WTC11 (cell line): ENCODE results near the gene MSL1. TPM values are rescaled to one million over a fixed set of nuclear protein-coding genes. Genes with fewer than 3 reads are reported as not detected.

Source experiments
- ATAC-seq: fragments of 200-7000 bp; cut with Tn5 transposase; 2 replicates; pipeline ENCODE4 v1.10.0; 2021; ENCODE audit warnings: mild to moderate bottlenecking, moderate library complexity
- CTCF ChIA-PET: fragments of 300-600 bp; sonication (Branson Sonifier 250); formaldehyde crosslinking; loops from one replicate; lab custom pipeline; 2021; ENCODE audit warnings: antibody characterized with exemption; lab: Charles Lee
- POLR2A ChIA-PET: fragments of 350-600 bp; sonication (Branson Sonifier 250); formaldehyde crosslinking; loops from one replicate; lab custom pipeline; 2021; ENCODE audit warnings: antibody characterized with exemption; lab: Charles Lee
- DNase-seq: peaks from one replicate; pipeline ENCODE4 v3.0.0; 2021; ENCODE audit warnings: low spot score
- H3K27ac Mint-ChIP-seq: 2 replicates; pipeline ENCODE4 v1.8.0; 2021; ENCODE audit warnings: mixed read lengths
- H3K27me3 Mint-ChIP-seq: 2 replicates; pipeline ENCODE4 v1.8.0; 2021; ENCODE audit warnings: low read depth, mild to moderate bottlenecking, moderate library complexity, mixed read lengths
- H3K36me3 Mint-ChIP-seq: 2 replicates; pipeline ENCODE4 v1.8.0; 2021; ENCODE audit warnings: mixed read lengths
- H3K4me1 Mint-ChIP-seq: 2 replicates; pipeline ENCODE4 v1.8.0; 2022; ENCODE audit warnings: mixed read lengths
- H3K4me3 Mint-ChIP-seq: 2 replicates; pipeline ENCODE4 v1.8.0; 2021; ENCODE audit warnings: mild to moderate bottlenecking, moderate library complexity, mixed read lengths
- H3K9me3 Mint-ChIP-seq: 2 replicates; pipeline ENCODE4 v1.8.0; 2021; ENCODE audit warnings: mixed read lengths
- AFF4 ChIP-seq: sonication (generic); formaldehyde crosslinking; IDR thresholded peaks from 2 replicates; pipeline ENCODE4 v1.8.1; 2023; ENCODE audit warnings: mild to moderate bottlenecking, missing genetic modification reagents, borderline replicate concordance
- ATF3 ChIP-seq: sonication (generic); formaldehyde crosslinking; conservative IDR thresholded peaks from 2 replicates; pipeline ENCODE4 v1.8.1; 2022; ENCODE audit warnings: mild to moderate bottlenecking, missing genetic modification reagents
- E2F4 ChIP-seq: sonication (generic); formaldehyde crosslinking; IDR thresholded peaks from 2 replicates; pipeline ENCODE4 v1.8.1; 2022; ENCODE audit warnings: low read depth, mild to moderate bottlenecking, moderate library complexity, missing genetic modification reagents, borderline replicate concordance
- ELF4 ChIP-seq: sonication (generic); formaldehyde crosslinking; IDR thresholded peaks from 2 replicates; pipeline ENCODE4 v1.8.1; 2022; ENCODE audit warnings: low read depth, mild to moderate bottlenecking, moderate library complexity, missing genetic modification reagents
- EMX1 ChIP-seq: fragments of 250-450 bp; sonication (Bioruptor Pico); IDR thresholded peaks from 2 replicates; pipeline ENCODE4 v1.8.0; 2021; ENCODE audit warnings: mild to moderate bottlenecking
- ERG ChIP-seq: fragments of 250-450 bp; sonication (Bioruptor Pico); IDR thresholded peaks from 2 replicates; pipeline ENCODE4 v1.8.0; 2021; ENCODE audit warnings: mild to moderate bottlenecking
- HMGXB4 ChIP-seq: sonication (generic); formaldehyde crosslinking; IDR thresholded peaks from 2 replicates; pipeline ENCODE4 v1.8.1; 2023; ENCODE audit warnings: mild to moderate bottlenecking, moderate library complexity, missing genetic modification reagents
- IRF1 ChIP-seq: sonication (generic); formaldehyde crosslinking; IDR thresholded peaks from 2 replicates; pipeline ENCODE4 v1.8.0; 2023; ENCODE audit warnings: missing genetic modification reagents
- MLX ChIP-seq: sonication (generic); formaldehyde crosslinking; IDR thresholded peaks from 2 replicates; pipeline ENCODE4 v1.8.1; 2023; ENCODE audit warnings: mild to moderate bottlenecking, missing genetic modification reagents, moderate library complexity
- NFE2L1 ChIP-seq: sonication (generic); formaldehyde crosslinking; IDR thresholded peaks from 2 replicates; pipeline ENCODE4 v1.8.1; 2023; ENCODE audit warnings: missing genetic modification reagents
- NR1H2 ChIP-seq: sonication (generic); formaldehyde crosslinking; IDR thresholded peaks from 2 replicates; pipeline ENCODE4 v1.9.0; 2021; ENCODE audit warnings: mild to moderate bottlenecking, moderate library complexity, missing genetic modification reagents
- PRDM15 ChIP-seq: sonication (generic); formaldehyde crosslinking; IDR thresholded peaks from 2 replicates; pipeline ENCODE4 v1.8.0; 2022; ENCODE audit warnings: missing genetic modification reagents
- RELA ChIP-seq: sonication (generic); formaldehyde crosslinking; IDR thresholded peaks from 2 replicates; pipeline ENCODE4 v1.8.1; 2022; ENCODE audit warnings: missing genetic modification reagents, mild to moderate bottlenecking, borderline replicate concordance
- SMAD3 ChIP-seq: sonication (generic); formaldehyde crosslinking; IDR thresholded peaks from 2 replicates; pipeline ENCODE4 v1.8.0; 2022; ENCODE audit warnings: missing genetic modification reagents, mild to moderate bottlenecking, borderline replicate concordance
- SOX15 ChIP-seq: fragments of 250-450 bp; sonication (Bioruptor Pico); IDR thresholded peaks from 2 replicates; pipeline ENCODE4 v1.9.0; 2021; ENCODE audit warnings: mild to moderate bottlenecking
- ZBTB21 ChIP-seq: sonication (generic); formaldehyde crosslinking; IDR thresholded peaks from 2 replicates; pipeline ENCODE4 v1.8.1; 2023; ENCODE audit warnings: mild to moderate bottlenecking, missing genetic modification reagents, borderline replicate concordance
- ZNF219 ChIP-seq: sonication (generic); formaldehyde crosslinking; IDR thresholded peaks from 2 replicates; pipeline ENCODE4 v1.8.0; 2023; ENCODE audit warnings: missing genetic modification reagents, mild to moderate bottlenecking, borderline replicate concordance
- ZNF232 ChIP-seq: sonication (generic); formaldehyde crosslinking; IDR thresholded peaks from 2 replicates; pipeline ENCODE4 v1.8.0; 2022; ENCODE audit warnings: mild to moderate bottlenecking, missing genetic modification reagents
- ZNF263 ChIP-seq: sonication (generic); formaldehyde crosslinking; IDR thresholded peaks from 2 replicates; pipeline ENCODE4 v1.8.1; 2022; ENCODE audit warnings: low read depth, mild to moderate bottlenecking, moderate library complexity, missing genetic modification reagents
- ZNF317 ChIP-seq: sonication (generic); formaldehyde crosslinking; IDR thresholded peaks from 2 replicates; pipeline ENCODE4 v1.8.1; 2023; ENCODE audit warnings: low read depth, mild to moderate bottlenecking, moderate library complexity, missing genetic modification reagents, borderline replicate concordance
- ZNF416 ChIP-seq: fragments of 250-450 bp; sonication (Bioruptor Pico); IDR thresholded peaks from 2 replicates; pipeline ENCODE4 v1.9.0; 2021; ENCODE audit warnings: mild to moderate bottlenecking, inconsistent platforms
- total RNA-seq: library from RNA; stranded (reverse); gene quantifications from 3 replicates; pipeline ENCODE4 v1.2.3, GENCODE V29; 2021

The MSL1 gene
- total RNA-seq, 1 experiment from 2014 or later, result 78.1 TPM

GRCh38 chr17:40158438-40159013 is 36.8 kb downstream of the MSL1 start:
- TF ChIP-seq ATF3 (CRISPR knock-in tag), result no peak
- TF ChIP-seq ZNF232 (CRISPR knock-in tag), result no peak
- TF ChIP-seq RELA (CRISPR knock-in tag), result no peak
- no peak for TF ChIP-seq AFF4 (CRISPR knock-in tag)
- no peak for TF ChIP-seq IRF1 (CRISPR knock-in tag)
- TF ChIP-seq ZBTB21 (CRISPR knock-in tag), result no peak
- TF ChIP-seq SMAD3 (CRISPR knock-in tag), result no peak
- TF ChIP-seq EMX1 (CRISPR knock-in tag), result no peak
- TF ChIP-seq HMGXB4, result no peak
- no peak for TF ChIP-seq SOX15 (CRISPR knock-in tag)
- no peak for TF ChIP-seq E2F4 (CRISPR knock-in tag)
- no peak for TF ChIP-seq NFE2L1 (CRISPR knock-in tag)
- no peak for TF ChIP-seq ZNF416 (CRISPR knock-in tag)
- Mint-ChIP-seq H3K9me3 (no peaks in the 10 kb centered on the region), H3K4me1 (no peaks in the 10 kb centered on the region), H3K27ac (no peak overlapping the region), H3K36me3 (peaks cover 52% of the 10 kb centered on the region), H3K4me3 (no peak overlapping the region), H3K27me3 (no peaks in the 10 kb centered on the region)
- no peak for ATAC-seq
- ChIA-PET CTCF (interaction anchor here (0.6 to 2.6 kb wide), 4 partner anchors 9 to 120 kb away, joined by 3 to 14 read pairs (median 5); no protein-coding TSS in a partner anchor), POLR2A (no interaction called here)
- no peak for DNase-seq

GRCh38 chr17:40159456-40159855 is 37.7 kb downstream of the MSL1 start:
- ChIA-PET CTCF (interaction anchor here (2.6 kb wide), 1 partner anchor 8 kb away, joined by 14 read pairs; no protein-coding TSS in a partner anchor), POLR2A (interaction anchor here (0.6 kb wide), 1 partner anchor 10 kb away, joined by 3 read pairs; no protein-coding TSS in a partner anchor)
- H3K4me3 Mint-ChIP-seq, result no peak overlapping the region
- peaks cover 49% of the 10 kb centered on the region for H3K36me3 Mint-ChIP-seq
- no peak overlapping the region for H3K27ac Mint-ChIP-seq
- H3K9me3 Mint-ChIP-seq, result no peaks in the 10 kb centered on the region
- no peak for ATAC-seq
- no peaks in the 10 kb centered on the region for H3K27me3 Mint-ChIP-seq
- no peak for DNase-seq
- no peaks in the 10 kb centered on the region for H3K4me1 Mint-ChIP-seq
- TF ChIP-seq ZNF219 (CRISPR knock-in tag) (no peak), ELF4 (no peak), ZNF232 (CRISPR knock-in tag) (no peak), NR1H2 (CRISPR knock-in tag) (no peak), PRDM15 (CRISPR knock-in tag) (no peak), ZNF317 (CRISPR knock-in tag) (no peak), MLX (no peak), ZNF263 (CRISPR knock-in tag) (no peak), ERG (no peak)
